ENCODE data around the gene EMP3.
"Not testable (repeated sequence)": the region's sequence is repeated elsewhere in the genome, so short reads cannot be mapped to it uniquely, and the experiment has no call there.

The EMP3 gene

GRCh38 chr19:48353677-48354076 lies 28.3 kb downstream of the EMP3 start:
- H3K9me3 Mint-ChIP-seq, result no peaks in the 10 kb centered on the region

GRCh38 chr19:48354332-48354992 lies 29.1 kb downstream of the EMP3 start:
- H3K9me3 Mint-ChIP-seq, result no peaks in the 10 kb centered on the region
- H3K4me3 Mint-ChIP-seq, result no peak overlapping the region
- no peak overlapping the region for H3K27ac Mint-ChIP-seq
- no peaks in the 10 kb centered on the region for H3K27me3 Mint-ChIP-seq
- H3K4me1 Mint-ChIP-seq, result peaks cover 4% of the 10 kb centered on the region
- H3K36me3 Mint-ChIP-seq, result peaks cover 6% of the 10 kb centered on the region

More at GRCh38 chr19:48353677-48354076, 28.3 kb downstream of the EMP3 start:
- Mint-ChIP-seq H3K4me3 (no peak overlapping the region), H3K4me1 (peaks cover 4% of the 10 kb centered on the region), H3K27me3 (no peaks in the 10 kb centered on the region), H3K36me3 (peaks cover 5% of the 10 kb centered on the region), H3K27ac (no peak overlapping the region)

- Mint-ChIP-seq H3K27me3 (no peaks in the 10 kb centered on the region), H3K36me3 (peaks cover 6% of the 10 kb centered on the region), H3K9me3 (no peaks in the 10 kb centered on the region), H3K4me1 (peaks cover 4% of the 10 kb centered on the region), H3K4me3 (no peak overlapping the region), H3K27ac (no peak overlapping the region)
These were observed 30.1 kb downstream of the EMP3 start for GRCh38 chr19:48355365-48355954.

- peaks cover 6% of the 10 kb centered on the region for H3K36me3 Mint-ChIP-seq
- no peaks in the 10 kb centered on the region for H3K9me3 Mint-ChIP-seq
- H3K27ac Mint-ChIP-seq, result no peak overlapping the region
- H3K27me3 Mint-ChIP-seq, result no peaks in the 10 kb centered on the region
- H3K4me3 Mint-ChIP-seq, result no peak overlapping the region
- peaks cover 6% of the 10 kb centered on the region for H3K4me1 Mint-ChIP-seq
These were observed 33.8 kb downstream of the EMP3 start for GRCh38 chr19:48359123-48359522.

- Mint-ChIP-seq H3K9me3 (no peaks in the 10 kb centered on the region), H3K4me3 (no peak overlapping the region), H3K4me1 (peaks cover 6% of the 10 kb centered on the region), H3K27ac (no peak overlapping the region), H3K27me3 (no peaks in the 10 kb centered on the region), H3K36me3 (peaks cover 6% of the 10 kb centered on the region)
These were observed 36.6 kb downstream of the EMP3 start for GRCh38 chr19:48361912-48362311.

GRCh38 chr19:48362716-48363499 lies 37.6 kb downstream of the EMP3 start:
- Mint-ChIP-seq H3K27ac (no peak overlapping the region), H3K4me3 (peak overlapping the region; percentile 96), H3K27me3 (no peaks in the 10 kb centered on the region), H3K4me1 (peaks cover 6% of the 10 kb centered on the region), H3K9me3 (no peaks in the 10 kb centered on the region), H3K36me3 (peaks cover 5% of the 10 kb centered on the region)

GRCh38 chr19:48363500-48363809 lies 38.1 kb downstream of the EMP3 start:
- Mint-ChIP-seq H3K27ac (peak overlapping the region; percentile 93), H3K9me3 (no peaks in the 10 kb centered on the region), H3K36me3 (peaks cover 4% of the 10 kb centered on the region), H3K27me3 (no peaks in the 10 kb centered on the region), H3K4me3 (peak overlapping the region; percentile 96), H3K4me1 (peaks cover 6% of the 10 kb centered on the region)

GRCh38 chr19:48363810-48364597 lies 38.7 kb downstream of the EMP3 start, which contains the start of the genes SYNGR4 and TMEM143:
SYNGR4 (plus strand) TSS chr19:48364367; CDS start chr19:48365843, 1,476 bp downstream.
TMEM143 (minus strand) TSS chr19:48363940; CDS start chr19:48363920, 20 bp downstream.
- peaks cover 6% of the 10 kb centered on the region for H3K4me1 Mint-ChIP-seq
- no peaks in the 10 kb centered on the region for H3K9me3 Mint-ChIP-seq
- H3K27me3 Mint-ChIP-seq, result no peaks in the 10 kb centered on the region
- H3K4me3 Mint-ChIP-seq, result peak within 1 kb of the TSS; percentile 96
- peak within 1 kb of the TSS; percentile 93 for H3K27ac Mint-ChIP-seq
- peaks cover 2% of the 10 kb centered on the region for H3K36me3 Mint-ChIP-seq

- peak overlapping the region; percentile 96 for H3K4me3 Mint-ChIP-seq
- H3K27ac Mint-ChIP-seq, result no peak overlapping the region
- H3K4me1 Mint-ChIP-seq, result peaks cover 6% of the 10 kb centered on the region
- no peaks in the 10 kb centered on the region for H3K27me3 Mint-ChIP-seq
- no peaks in the 10 kb centered on the region for H3K9me3 Mint-ChIP-seq
- no peaks in the 10 kb centered on the region for H3K36me3 Mint-ChIP-seq
These were observed 39.4 kb downstream of the EMP3 start for GRCh38 chr19:48364598-48365348.

GRCh38 chr19:48365602-48366001 lies 40.2 kb downstream of the EMP3 start:
- H3K36me3 Mint-ChIP-seq, result no peaks in the 10 kb centered on the region
- peaks cover 6% of the 10 kb centered on the region for H3K4me1 Mint-ChIP-seq
- H3K4me3 Mint-ChIP-seq, result no peak overlapping the region
- no peak overlapping the region for H3K27ac Mint-ChIP-seq
- no peaks in the 10 kb centered on the region for H3K27me3 Mint-ChIP-seq
- H3K9me3 Mint-ChIP-seq, result no peaks in the 10 kb centered on the region

- Mint-ChIP-seq H3K27me3 (no peaks in the 10 kb centered on the region), H3K4me1 (peaks cover 2% of the 10 kb centered on the region), H3K36me3 (no peaks in the 10 kb centered on the region), H3K4me3 (no peak overlapping the region), H3K27ac (no peak overlapping the region), H3K9me3 (no peaks in the 10 kb centered on the region)
These were observed 42.5 kb downstream of the EMP3 start for GRCh38 chr19:48367855-48368254.

GRCh38 chr19:48368936-48369335 lies 43.6 kb downstream of the EMP3 start:
- Mint-ChIP-seq H3K36me3 (no peaks in the 10 kb centered on the region), H3K27me3 (no peaks in the 10 kb centered on the region)

GRCh38 chr19:48370955-48371354 lies 45.6 kb downstream of the EMP3 start:
- Mint-ChIP-seq H3K4me1 (no peaks in the 10 kb centered on the region), H3K27ac (peak overlapping the region; percentile 41), H3K27me3 (no peaks in the 10 kb centered on the region), H3K9me3 (no peaks in the 10 kb centered on the region), H3K36me3 (no peaks in the 10 kb centered on the region), H3K4me3 (no peak overlapping the region)

More at GRCh38 chr19:48368936-48369335, 43.6 kb downstream of the EMP3 start:
- Mint-ChIP-seq H3K27ac (no peak overlapping the region), H3K9me3 (no peaks in the 10 kb centered on the region), H3K4me3 (no peak overlapping the region), H3K4me1 (no peaks in the 10 kb centered on the region)

- Mint-ChIP-seq H3K9me3 (no peaks in the 10 kb centered on the region), H3K36me3 (no peaks in the 10 kb centered on the region), H3K27me3 (no peaks in the 10 kb centered on the region), H3K4me3 (no peak overlapping the region), H3K27ac (no peak overlapping the region), H3K4me1 (no peaks in the 10 kb centered on the region)
These were observed 46.0 kb downstream of the EMP3 start for GRCh38 chr19:48371367-48371766.

- not testable (repeated sequence) for H3K9me3 Mint-ChIP-seq, H3K4me1 Mint-ChIP-seq, H3K4me3 Mint-ChIP-seq, H3K27ac Mint-ChIP-seq, H3K27me3 Mint-ChIP-seq, H3K36me3 Mint-ChIP-seq
These were observed 46.4 kb downstream of the EMP3 start for GRCh38 chr19:48371771-48372170.

All from activated naive CD4-positive, alpha-beta T cell treated with anti-CD3 and anti-CD28 coated beads, Interleukin-2, amount 50 U/mL, for 24 hours (primary cell).